Thyroid gland (tissue), 4 donors: Measurements from ENCODE around the gene TIMM23.
"Not testable (repeated sequence)": the region's sequence is repeated elsewhere in the genome, so short reads cannot be mapped to it uniquely, and the experiment has no call there.

ENCODE experiments used
- CTCF ChIP-seq, 6 experiments: fragments of 200-600 bp in 3 of 6; fragments of 450-650 bp in 3 of 6; sonication (generic) in 3 of 6; IDR thresholded peaks; one replicate each; pipeline ENCODE4 v1.5.1; 2016 to 2019; ENCODE audit warnings: antibody characterized with exemption in 6 of 6, mild to moderate bottlenecking in 2 of 6, inconsistent platforms in 1 of 6, moderate library complexity in 1 of 6
- POLR2A ChIP-seq, 2 donors: fragments of 450-650 bp; IDR thresholded peaks; one replicate each; pipeline ENCODE4 v1.6.1; 2017; ENCODE audit warnings: antibody characterized with exemption in 2 of 2, mild to moderate bottlenecking in 2 of 2, moderate library complexity in 1 of 2

DNA sequence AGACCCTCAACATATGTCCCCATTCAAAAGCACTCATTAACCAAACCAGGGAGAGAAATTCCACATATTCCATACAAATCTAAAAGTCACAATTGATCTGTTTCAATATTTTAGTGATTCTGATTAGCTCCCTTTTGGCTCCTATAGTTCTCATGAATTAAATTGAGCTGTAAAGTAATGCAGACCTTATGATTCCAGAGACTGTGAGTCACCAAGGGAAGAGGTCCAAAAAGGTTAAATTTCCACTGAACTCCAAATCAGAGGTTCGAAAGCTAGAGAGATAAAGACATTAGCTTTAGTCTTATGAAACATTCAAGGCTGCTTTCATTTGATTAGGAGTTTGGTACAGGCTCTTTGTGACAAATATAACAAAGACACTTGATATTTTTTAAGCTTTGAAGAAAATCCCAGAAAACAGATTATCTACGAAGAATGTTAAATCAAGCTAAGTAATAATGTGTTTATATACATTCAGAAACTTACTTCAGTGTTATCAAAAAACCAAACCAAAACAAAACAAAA lies 33.1 kb upstream of the TIMM23 start:
- TF ChIP-seq POLR2A, CTCF (IDR thresholded peaks at IDR 0.05): not testable (repeated sequence)
